HepG2 (cell line): ENCODE results near the gene EXOC6B. TPM values are rescaled to one million over a fixed set of nuclear protein-coding genes. Genes with fewer than 3 reads are reported as not detected.
A peak's percentile ranks its signal among the peaks of the same experiment; 100 is the strongest.

ENCODE experiments used
- IKZF5 ChIP-seq: IDR thresholded peaks from 2 replicates; pipeline ENCODE4 v1.6.1; 2018; ENCODE audit warnings: missing genetic modification reagents, mild to moderate bottlenecking, missing compliant biosample characterization
- NR2F6 ChIP-seq, 2 experiments: IDR thresholded peaks; 2 replicates each; pipeline ENCODE4 v1.6.1; 2016; ENCODE audit warnings: antibody characterized with exemption in 1 of 2, mild to moderate bottlenecking in 1 of 2
- UBTF ChIP-seq: sonication (generic); formaldehyde crosslinking; IDR thresholded peaks from 2 replicates; pipeline ENCODE4 v1.4.0; 2020; ENCODE audit warnings: mild to moderate bottlenecking, missing genetic modification reagents
- ZNF407 ChIP-seq: sonication (generic); formaldehyde crosslinking; IDR thresholded peaks from one replicate; pipeline ENCODE4 v1.5.1; 2020; ENCODE audit warnings: mild to moderate bottlenecking, missing genetic modification reagents; ENCODE audit errors: not compliant biosample characterization
- ZNF670 ChIP-seq: sonication (generic); formaldehyde crosslinking; IDR thresholded peaks from 2 replicates; pipeline ENCODE4 v1.8.0; 2022; ENCODE audit warnings: mild to moderate bottlenecking, missing genetic modification reagents, borderline replicate concordance
- polyA plus RNA-seq, 8 experiments: library from polyadenylated mRNA; depleted of rRNA in 3 of 8; stranded (reverse) in 7 of 8; unstranded in 1 of 8; fragments of >200 nt; fragmentation: Illumina TruSeq in 4 of 8; extraction: Trizol in 4 of 8; gene quantifications; 2 replicates each; pipeline versions ENCODE4 v1.2.1 to v1.2.3, GENCODE V29; 2011 to 2016; ENCODE audit warnings: low read depth in 4 of 8, missing spikeins in 1 of 8, mixed read lengths in 1 of 8; ENCODE audit not compliant: insufficient read depth in 1 of 8
- total RNA-seq, 5 experiments: library from RNA; depleted of rRNA; stranded (reverse); fragments of >200 nt; fragmentation: Illumina TruSeq; extraction: Trizol; gene quantifications; 2 replicates each; pipeline ENCODE4 v1.2.3, GENCODE V29; 2016; ENCODE audit warnings: low read depth in 1 of 5
- TF ChIP-seq, protein P1 (sequence below), 2 experiments: sonication (generic) in 1 of 2; formaldehyde crosslinking in 1 of 2; IDR thresholded peaks; 2 replicates each; pipeline versions ENCODE4 v1.4.0 to v1.6.1; 2018 to 2020; ENCODE audit warnings: missing genetic modification reagents in 2 of 2, borderline replicate concordance in 1 of 2, low read depth in 1 of 2, mild to moderate bottlenecking in 1 of 2, missing biosample characterization in 1 of 2
- TF ChIP-seq, protein P2 (sequence below): sonication (generic); formaldehyde crosslinking; IDR thresholded peaks from 2 replicates; pipeline ENCODE4 v1.8.0; 2022; ENCODE audit warnings: missing genetic modification reagents, mild to moderate bottlenecking, moderate library complexity, borderline replicate concordance
- TF ChIP-seq, protein P3 (sequence below): sonication (generic); formaldehyde crosslinking; IDR thresholded peaks from 2 replicates; pipeline ENCODE4 v1.5.1; 2020; ENCODE audit warnings: mild to moderate bottlenecking, missing genetic modification reagents, borderline replicate concordance

Gene EXOC6B
- total and polyA plus RNA-seq, 2 of the 13 experiments (the other 11 are each of a cell fraction or from before 2014, with no cell fraction given): 9.1 to 15.9 TPM

- TF ChIP-seq IKZF5 (CRISPR knock-in tag) (no peak), NR2F6 (IDR thresholded peaks at IDR 0.05) (no peak), NR2F6 (CRISPR knock-in tag; IDR thresholded peaks at IDR 0.05) (peak; percentile 38; the same call in 1 of the 2 replicates), UBTF (CRISPR knock-in tag) (peak; percentile 34), ZNF407 (no peak), ZNF670 (no peak)
- TF ChIP-seq, protein P1, sequence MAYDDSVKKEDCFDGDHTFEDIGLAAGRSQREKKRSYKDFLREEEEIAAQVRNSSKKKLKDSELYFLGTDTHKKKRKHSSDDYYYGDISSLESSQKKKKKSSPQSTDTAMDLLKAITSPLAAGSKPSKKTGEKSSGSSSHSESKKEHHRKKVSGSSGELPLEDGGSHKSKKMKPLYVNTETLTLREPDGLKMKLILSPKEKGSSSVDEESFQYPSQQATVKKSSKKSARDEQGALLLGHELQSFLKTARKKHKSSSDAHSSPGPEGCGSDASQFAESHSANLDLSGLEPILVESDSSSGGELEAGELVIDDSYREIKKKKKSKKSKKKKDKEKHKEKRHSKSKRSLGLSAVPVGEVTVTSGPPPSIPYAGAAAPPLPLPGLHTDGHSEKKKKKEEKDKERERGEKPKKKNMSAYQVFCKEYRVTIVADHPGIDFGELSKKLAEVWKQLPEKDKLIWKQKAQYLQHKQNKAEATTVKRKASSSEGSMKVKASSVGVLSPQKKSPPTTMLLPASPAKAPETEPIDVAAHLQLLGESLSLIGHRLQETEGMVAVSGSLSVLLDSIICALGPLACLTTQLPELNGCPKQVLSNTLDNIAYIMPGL (CRISPR knock-in tag; IDR thresholded peaks at IDR 0.05; ENCODE audit: borderline replicate concordance in 1 of 2, low read depth in 1 of 2): peak; percentile 30 to 50; a peak in 2 of 4 replicates
- TF ChIP-seq, protein P2, sequence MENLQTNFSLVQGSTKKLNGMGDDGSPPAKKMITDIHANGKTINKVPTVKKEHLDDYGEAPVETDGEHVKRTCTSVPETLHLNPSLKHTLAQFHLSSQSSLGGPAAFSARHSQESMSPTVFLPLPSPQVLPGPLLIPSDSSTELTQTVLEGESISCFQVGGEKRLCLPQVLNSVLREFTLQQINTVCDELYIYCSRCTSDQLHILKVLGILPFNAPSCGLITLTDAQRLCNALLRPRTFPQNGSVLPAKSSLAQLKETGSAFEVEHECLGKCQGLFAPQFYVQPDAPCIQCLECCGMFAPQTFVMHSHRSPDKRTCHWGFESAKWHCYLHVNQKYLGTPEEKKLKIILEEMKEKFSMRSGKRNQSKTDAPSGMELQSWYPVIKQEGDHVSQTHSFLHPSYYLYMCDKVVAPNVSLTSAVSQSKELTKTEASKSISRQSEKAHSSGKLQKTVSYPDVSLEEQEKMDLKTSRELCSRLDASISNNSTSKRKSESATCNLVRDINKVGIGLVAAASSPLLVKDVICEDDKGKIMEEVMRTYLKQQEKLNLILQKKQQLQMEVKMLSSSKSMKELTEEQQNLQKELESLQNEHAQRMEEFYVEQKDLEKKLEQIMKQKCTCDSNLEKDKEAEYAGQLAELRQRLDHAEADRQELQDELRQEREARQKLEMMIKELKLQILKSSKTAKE (CRISPR knock-in tag): 0 out of 2 replicates have a peak, but pooled peaks have one; percentile 8
- TF ChIP-seq, protein P3, sequence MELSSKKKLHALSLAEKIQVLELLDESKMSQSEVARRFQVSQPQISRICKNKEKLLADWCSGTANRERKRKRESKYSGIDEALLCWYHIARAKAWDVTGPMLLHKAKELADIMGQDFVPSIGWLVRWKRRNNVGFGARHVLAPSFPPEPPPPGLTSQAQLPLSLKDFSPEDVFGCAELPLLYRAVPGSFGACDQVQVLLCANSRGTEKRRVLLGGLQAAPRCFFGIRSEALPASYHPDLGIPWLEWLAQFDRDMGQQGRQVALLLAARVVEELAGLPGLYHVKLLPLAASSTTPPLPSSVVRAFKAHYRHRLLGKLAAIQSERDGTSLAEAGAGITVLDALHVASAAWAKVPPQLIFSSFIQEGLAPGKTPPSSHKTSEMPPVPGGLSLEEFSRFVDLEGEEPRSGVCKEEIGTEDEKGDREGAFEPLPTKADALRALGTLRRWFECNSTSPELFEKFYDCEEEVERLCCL (CRISPR knock-in tag): no peak
These were observed 675.5 kb downstream of the EXOC6B start (continued) for GRCh38 chr2:72150157-72150860.
